ENCODE measurements around the gene KCNQ1. TPM values are rescaled to one million over a fixed set of nuclear protein-coding genes. Genes with fewer than 3 reads are reported as not detected.

Gene KCNQ1
- total and polyA plus RNA-seq, 8 donors: 7.1 to 37.7 (median 9.9) TPM

- Histone ChIP-seq H3K4me1 (no peaks in the 10 kb centered on the region), H3K27me3 (no peaks in the 10 kb centered on the region), H3K9me3 (peaks cover 0 to 5% of the 10 kb centered on the region in 2 donors), H3K4me3 (no peak overlapping the region), H3K36me3 (no peaks in the 10 kb centered on the region), H3K27ac (no peak overlapping the region)
- DNase-seq (peak in 1 of 4 donors; percentile 57), ATAC-seq (no peak)
- no peak for TF ChIP-seq CTCF (IDR thresholded peaks at IDR 0.05)
- intact Hi-C loops (cut with DNase I): no loop called here
These were observed 269.6 kb downstream of the KCNQ1 start for GRCh38 chr11:2714463-2714800.

GRCh38 chr11:2714871-2715270 is 270.1 kb downstream of the KCNQ1 start:
- H3K4me1 ChIP-seq: no peaks in the 10 kb centered on the region
- no peak overlapping the region for H3K27ac ChIP-seq
- intact Hi-C loops (cut with DNase I): no loop called here
- no peak overlapping the region for H3K4me3 ChIP-seq
- H3K27me3 ChIP-seq: no peaks in the 10 kb centered on the region
- no peaks in the 10 kb centered on the region for H3K36me3 ChIP-seq
- ATAC-seq (no peak), DNase-seq (peak in 1 of 4 donors; percentile 21)
- no peak for TF ChIP-seq CTCF (IDR thresholded peaks at IDR 0.05)
- H3K9me3 ChIP-seq: peaks cover 0 to 5% of the 10 kb centered on the region in 2 donors

GRCh38 chr11:2715716-2716350 is 271.0 kb downstream of the KCNQ1 start:
- Histone ChIP-seq H3K27me3 (no peaks in the 10 kb centered on the region), H3K9me3 (peaks cover 0 to under 1% of the 10 kb centered on the region in 2 donors), H3K4me3 (no peak overlapping the region), H3K4me1 (no peaks in the 10 kb centered on the region), H3K36me3 (no peaks in the 10 kb centered on the region), H3K27ac (no peak overlapping the region)
- ATAC-seq: no peak
- intact Hi-C loops (cut with DNase I): no loop called here
- peak in 1 of 4 donors; percentile 52 for DNase-seq
- TF ChIP-seq CTCF (IDR thresholded peaks at IDR 0.05): no peak

GRCh38 chr11:2716376-2717095 is 271.7 kb downstream of the KCNQ1 start:
- peak in 2 of 4 donors; percentile 57 to 62 for DNase-seq

More at GRCh38 chr11:2716376-2717095, 271.7 kb downstream of the KCNQ1 start:
- ATAC-seq: no peak
- H3K27ac ChIP-seq: no peak overlapping the region
- no peaks in the 10 kb centered on the region for H3K9me3 ChIP-seq
- H3K27me3 ChIP-seq: no peaks in the 10 kb centered on the region
- H3K36me3 ChIP-seq: no peaks in the 10 kb centered on the region
- intact Hi-C loops (cut with DNase I): no loop called here
- TF ChIP-seq CTCF (IDR thresholded peaks at IDR 0.05): no peak
- H3K4me1 ChIP-seq: no peaks in the 10 kb centered on the region
- H3K4me3 ChIP-seq: no peak overlapping the region
